GM12892 (cell line): ENCODE results near the gene APOLD1.
"Not testable (repeated sequence)": the region's sequence is repeated elsewhere in the genome, so short reads cannot be mapped to it uniquely, and the experiment has no call there.

Experiments
- DNase-seq: peaks from one replicate; pipeline ENCODE4 v3.0.0; 2011; ENCODE audit not compliant: insufficient read length
- FAIRE-seq: peaks from 2 replicates; lab custom pipeline; 2011; peaks lifted over from hg19 to GRCh38; lab: Jason Lieb, UNC
- POLR2A ChIP-seq: IDR thresholded peaks from 2 replicates; pipeline ENCODE4 v1.6.1; 2011; ENCODE audit warnings: low read depth, low read length, control low read depth
- POLR2AphosphoS5 ChIP-seq: IDR thresholded peaks from 2 replicates; pipeline ENCODE4 v1.6.1; 2011; ENCODE audit warnings: low read depth, low read length, control low read depth
- TAF1 ChIP-seq: IDR thresholded peaks from 2 replicates; pipeline ENCODE4 v1.6.1; 2011; ENCODE audit warnings: low read depth, mild to moderate bottlenecking, control low read depth, low read length, borderline replicate concordance

APOLD1 gene

DNA sequence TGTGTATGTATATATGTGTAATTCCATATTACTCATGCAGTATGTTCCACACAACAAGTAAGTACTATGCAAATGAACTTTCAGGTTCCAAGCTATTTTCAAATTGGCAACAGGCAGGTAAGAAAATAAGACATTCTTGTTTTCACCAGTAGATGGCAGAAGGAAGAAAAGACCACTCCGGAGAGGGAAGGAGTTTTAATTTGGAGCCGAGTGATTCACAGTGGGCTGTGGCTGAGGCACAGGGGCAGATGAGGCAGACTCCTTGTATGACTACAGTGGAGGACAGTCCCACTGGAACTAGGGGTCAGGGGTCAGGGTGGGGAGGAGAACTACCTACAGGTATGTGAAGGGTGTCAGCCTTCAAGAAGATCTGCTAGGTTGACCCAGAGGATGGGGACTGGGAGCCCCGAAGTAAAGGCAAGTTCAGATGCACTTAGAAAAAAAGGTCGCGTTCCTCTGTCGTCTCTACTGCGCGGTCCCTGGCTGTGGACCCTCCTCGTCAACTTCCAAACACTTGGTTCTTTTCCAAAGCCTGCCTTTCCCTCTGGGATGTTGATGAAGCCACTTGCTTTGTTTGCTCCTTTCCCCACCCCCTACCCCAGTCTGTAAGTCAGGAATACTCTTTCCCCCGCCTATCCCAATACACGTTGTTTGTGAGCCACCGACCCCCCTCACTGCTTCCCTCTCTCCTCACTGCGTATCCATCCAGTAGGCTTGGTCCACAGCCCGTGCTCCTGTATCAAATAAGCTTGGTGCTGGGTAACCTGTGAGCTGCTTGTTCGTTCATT lies 51.8 kb downstream of the APOLD1 start:
- TF ChIP-seq POLR2AphosphoS5 (no peak), POLR2A (no peak), TAF1 (no peak)
- FAIRE-seq, result no peak
- DNase-seq, result peak; percentile 33

DNA sequence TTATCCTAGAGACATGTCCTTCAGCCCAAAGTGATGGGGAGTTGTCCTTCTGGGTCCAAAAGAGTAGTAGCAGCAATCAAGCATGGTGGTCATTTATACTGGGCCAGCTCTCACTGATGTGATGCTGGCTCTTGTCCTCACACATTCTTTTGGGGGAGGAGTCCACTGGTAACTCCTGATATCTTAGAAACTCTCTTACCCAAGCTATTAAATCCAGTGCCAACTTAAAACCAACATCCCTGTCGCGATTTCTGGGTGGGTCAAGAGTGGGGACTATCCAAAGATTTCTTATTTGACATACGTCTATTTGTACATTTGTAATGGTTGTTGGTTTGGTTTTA lies 52.3 kb downstream of the APOLD1 start:
- FAIRE-seq (no peak), DNase-seq (no peak)
- no peak for TF ChIP-seq POLR2A
- TF ChIP-seq TAF1, result no peak
- TF ChIP-seq POLR2AphosphoS5, result no peak

DNA sequence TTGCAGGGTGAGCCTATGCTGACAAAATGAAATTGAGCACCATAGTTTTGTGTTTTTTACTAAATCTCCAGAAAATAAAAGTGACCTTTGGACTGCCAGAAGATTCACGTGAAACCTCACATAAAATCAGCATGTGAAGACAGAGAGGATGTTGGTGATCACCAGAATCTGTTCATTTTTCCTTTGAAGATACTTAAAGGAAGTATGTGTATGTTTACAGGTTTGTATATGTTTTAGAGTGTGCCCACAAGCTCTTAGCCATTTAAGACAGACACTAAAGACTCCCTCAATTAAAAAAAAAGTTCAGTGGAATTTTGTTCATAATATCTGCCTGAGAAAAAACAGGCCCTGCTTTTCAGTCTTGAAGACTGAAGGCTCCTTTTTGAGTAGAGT lies 53.5 kb downstream of the APOLD1 start:
- TF ChIP-seq POLR2AphosphoS5, result no peak
- TF ChIP-seq TAF1, result no peak
- no peak for TF ChIP-seq POLR2A
- no peak for FAIRE-seq
- no peak for DNase-seq

DNA sequence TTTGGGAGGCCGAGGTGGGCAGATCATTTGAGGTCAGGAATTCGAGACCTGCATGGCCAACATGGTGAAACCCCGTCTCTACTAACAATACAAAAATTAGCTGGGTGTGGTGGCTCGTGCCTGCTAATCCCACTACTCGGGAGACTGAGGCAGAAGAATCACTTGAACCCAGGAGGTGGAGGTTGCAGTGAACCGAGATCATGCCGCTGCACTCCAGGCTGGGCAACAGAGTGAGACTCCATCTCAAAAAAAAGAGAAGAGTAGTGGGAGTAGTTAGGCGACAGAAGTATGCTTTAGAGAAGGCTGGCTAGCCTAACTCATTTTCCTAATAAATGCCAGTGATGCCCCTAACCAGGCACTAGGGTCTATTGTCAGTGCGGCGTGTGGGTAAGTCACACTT lies 54.0 kb downstream of the APOLD1 start:
- FAIRE-seq, DNase-seq: not testable (repeated sequence)

DNA sequence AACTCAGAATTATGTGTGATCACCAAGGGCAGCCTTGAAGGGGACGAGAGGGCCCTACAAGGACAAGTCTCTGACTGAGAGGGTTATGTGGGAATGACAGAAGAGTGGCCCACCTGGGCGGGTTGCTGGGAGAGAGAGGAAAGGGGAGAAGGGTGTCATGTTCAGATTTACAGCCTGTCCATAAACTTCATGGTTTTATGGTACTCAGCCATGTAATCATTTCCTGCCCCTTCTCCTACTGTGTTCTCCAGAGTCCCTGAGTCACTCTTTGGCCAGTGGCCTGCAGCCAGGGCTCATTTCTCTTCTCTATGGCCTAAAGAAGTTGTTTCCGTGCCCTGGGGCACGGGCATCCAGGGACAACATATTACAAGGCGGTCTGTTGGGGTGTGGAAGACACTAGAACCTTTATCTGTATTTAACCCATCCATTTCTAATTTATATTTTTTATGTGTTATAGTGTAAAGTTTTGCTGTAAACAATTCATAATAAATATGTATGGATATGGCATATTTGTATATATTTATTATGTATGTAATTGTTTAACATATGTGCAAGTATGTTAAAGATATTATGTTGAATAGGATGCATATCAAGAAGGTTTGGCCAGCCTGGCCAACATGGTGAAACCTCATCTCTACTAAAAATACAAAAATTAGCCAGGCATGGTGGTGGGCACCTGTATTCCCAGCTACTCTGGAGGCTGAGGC lies 54.6 kb downstream of the APOLD1 start:
- no peak for DNase-seq
- no peak for TF ChIP-seq POLR2A
- no peak for TF ChIP-seq TAF1
- no peak for TF ChIP-seq POLR2AphosphoS5
- FAIRE-seq, result no peak

DNA sequence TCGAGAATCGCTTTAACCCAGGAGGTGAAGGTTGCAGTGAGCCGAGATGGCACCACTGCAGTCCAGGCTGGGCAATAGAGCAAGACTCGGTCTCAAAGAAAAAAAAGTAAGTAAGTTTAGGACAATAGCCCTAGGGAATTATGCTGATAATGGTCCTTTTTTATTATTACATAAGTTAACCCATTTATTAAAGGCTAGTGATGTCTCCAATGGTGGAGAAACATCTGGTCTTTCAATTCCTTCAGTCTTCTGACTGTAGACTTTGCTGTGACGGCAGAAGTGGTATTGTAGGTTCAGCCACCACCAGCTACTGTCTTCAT lies 55.1 kb downstream of the APOLD1 start:
- TF ChIP-seq POLR2AphosphoS5, result no peak
- TF ChIP-seq TAF1, result no peak
- no peak for TF ChIP-seq POLR2A
- FAIRE-seq (no peak), DNase-seq (no peak)
